Measurements from ENCODE around the gene ZNF473. TPM values are rescaled to one million over a fixed set of nuclear protein-coding genes. Genes with fewer than 3 reads are reported as not detected.
"Not testable (repeated sequence)": the region's sequence is repeated elsewhere in the genome, so short reads cannot be mapped to it uniquely, and the experiment has no call there.

The ZNF473 gene
- polyA plus RNA-seq, 1 donor (not counting 4 experiments of a cell fraction or from before 2014, with no cell fraction given) = 7.7 TPM

DNA sequence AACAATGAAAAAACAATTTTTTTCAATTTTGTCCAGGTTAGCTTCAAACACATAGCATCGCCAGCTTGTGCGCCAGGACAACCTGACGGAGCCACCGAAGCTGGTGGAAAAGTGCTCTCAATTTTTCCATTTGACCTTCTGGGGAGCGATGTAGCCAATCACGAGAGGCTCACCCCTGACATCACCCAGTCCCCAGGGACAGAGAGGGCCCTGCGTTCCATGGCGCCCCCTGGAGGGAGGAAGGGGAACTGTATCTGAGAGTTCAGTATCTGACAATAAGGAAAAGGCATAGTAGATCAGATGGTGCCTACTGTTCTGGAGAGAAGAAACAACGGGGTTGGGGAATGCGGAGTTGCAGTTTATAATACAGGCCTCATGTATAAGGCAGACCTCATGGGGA, 64.9 kb downstream of the ZNF473 start:
- H3K9me1 ChIP-seq (ENCODE audit: control insufficient read depth, extremely low read depth, insufficient read depth, low read length); H2AFZ ChIP-seq (ENCODE audit: control insufficient read depth, low read length); FAIRE-seq; H3K4me3 ChIP-seq (ENCODE audit: control insufficient read depth in 2 of 3, extremely low read depth in 1 of 3, insufficient read depth in 2 of 3, low read depth in 1 of 3, low read length in 3 of 3); H3K36me3 ChIP-seq (ENCODE audit: control insufficient read depth in 2 of 2, extremely low read depth in 1 of 2, insufficient read depth in 2 of 2, low read length in 2 of 2); H3K4me1 ChIP-seq (ENCODE audit: control insufficient read depth, extremely low read depth, insufficient read depth, low read length); H3K4me2 ChIP-seq (ENCODE audit: control insufficient read depth, extremely low read depth, insufficient read depth, low read depth, low read length); H3K9me3 ChIP-seq (ENCODE audit: control insufficient read depth, low read depth, low read length); H3K27ac ChIP-seq (ENCODE audit: control insufficient read depth, insufficient read depth, low read length); DNase-seq (ENCODE audit: low read depth, low spot score); H3K79me2 ChIP-seq (ENCODE audit: control insufficient read depth, insufficient read depth, low read length); H3K27me3 ChIP-seq (ENCODE audit: control insufficient read depth, extremely low read depth, insufficient read depth, low read length); H3K9ac ChIP-seq (ENCODE audit: control insufficient read depth, extremely low read depth, insufficient read depth, low read length); dilution Hi-C loops (cut with MboI; ENCODE audit: extremely low pct_ligation_motif_present, low sequenced_read_pairs); H4K20me1 ChIP-seq (ENCODE audit: control insufficient read depth, extremely low read depth, insufficient read depth, low read length): not testable (repeated sequence)

DNA sequence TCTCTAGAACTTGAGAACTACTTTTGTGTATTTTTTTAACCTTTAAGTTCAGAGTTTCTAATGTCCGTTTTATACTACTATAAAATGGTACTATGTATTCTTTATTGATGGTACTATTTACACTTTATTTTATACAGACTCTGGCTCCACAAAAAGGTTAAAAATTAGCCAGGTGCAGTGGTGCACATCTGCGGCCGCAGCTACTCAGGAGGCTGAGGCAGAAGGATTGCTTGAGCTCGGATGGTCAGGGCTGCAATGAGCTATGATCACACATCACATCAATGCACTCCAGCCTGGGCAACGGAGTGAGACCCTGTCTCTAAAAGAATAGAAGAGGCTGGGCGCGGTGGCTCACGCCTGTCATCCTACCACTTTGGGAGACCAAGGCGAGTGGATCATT, 66.0 kb downstream of the ZNF473 start:
- H3K9ac ChIP-seq (ENCODE audit: control insufficient read depth, extremely low read depth, insufficient read depth, low read length); H3K27ac ChIP-seq (ENCODE audit: control insufficient read depth, insufficient read depth, low read length); H3K4me1 ChIP-seq (ENCODE audit: control insufficient read depth, extremely low read depth, insufficient read depth, low read length); H4K20me1 ChIP-seq (ENCODE audit: control insufficient read depth, extremely low read depth, insufficient read depth, low read length); H3K4me2 ChIP-seq (ENCODE audit: control insufficient read depth, extremely low read depth, insufficient read depth, low read depth, low read length); H3K9me1 ChIP-seq (ENCODE audit: control insufficient read depth, extremely low read depth, insufficient read depth, low read length); H2AFZ ChIP-seq (ENCODE audit: control insufficient read depth, low read length); dilution Hi-C loops (cut with MboI; ENCODE audit: extremely low pct_ligation_motif_present, low sequenced_read_pairs); H3K27me3 ChIP-seq (ENCODE audit: control insufficient read depth, extremely low read depth, insufficient read depth, low read length); DNase-seq (ENCODE audit: low read depth, low spot score); H3K4me3 ChIP-seq (ENCODE audit: control insufficient read depth in 2 of 3, extremely low read depth in 1 of 3, insufficient read depth in 2 of 3, low read depth in 1 of 3, low read length in 3 of 3); H3K9me3 ChIP-seq (ENCODE audit: control insufficient read depth, low read depth, low read length); FAIRE-seq; H3K79me2 ChIP-seq (ENCODE audit: control insufficient read depth, insufficient read depth, low read length); H3K36me3 ChIP-seq (ENCODE audit: control insufficient read depth in 2 of 2, extremely low read depth in 1 of 2, insufficient read depth in 2 of 2, low read length in 2 of 2): not testable (repeated sequence)

DNA sequence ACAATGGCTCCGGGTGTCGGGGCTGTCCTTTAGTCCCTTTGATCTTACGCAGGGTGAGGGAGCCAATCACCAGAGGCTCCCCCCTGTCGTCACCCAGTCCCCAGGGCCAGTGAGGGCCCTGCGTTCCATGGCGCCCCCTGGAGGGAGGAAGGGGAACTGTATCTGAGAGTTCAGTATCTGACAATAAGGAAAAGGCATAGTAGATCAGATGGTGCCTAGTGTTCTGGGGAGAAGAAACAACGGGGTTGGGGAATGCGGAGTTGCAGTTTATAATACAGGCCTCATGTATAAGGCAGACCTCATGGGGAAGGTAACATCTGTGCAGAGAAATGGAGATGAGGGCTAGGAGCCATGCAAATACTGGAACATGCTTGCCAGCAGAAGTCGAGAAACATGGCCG, 66.8 kb downstream of the ZNF473 start:
- H3K4me1 ChIP-seq (ENCODE audit: control insufficient read depth, extremely low read depth, insufficient read depth, low read length); FAIRE-seq; H3K27me3 ChIP-seq (ENCODE audit: control insufficient read depth, extremely low read depth, insufficient read depth, low read length); H3K9ac ChIP-seq (ENCODE audit: control insufficient read depth, extremely low read depth, insufficient read depth, low read length); H3K4me2 ChIP-seq (ENCODE audit: control insufficient read depth, extremely low read depth, insufficient read depth, low read depth, low read length); H3K27ac ChIP-seq (ENCODE audit: control insufficient read depth, insufficient read depth, low read length); DNase-seq (ENCODE audit: low read depth, low spot score); dilution Hi-C loops (cut with MboI; ENCODE audit: extremely low pct_ligation_motif_present, low sequenced_read_pairs); H3K79me2 ChIP-seq (ENCODE audit: control insufficient read depth, insufficient read depth, low read length); H3K9me3 ChIP-seq (ENCODE audit: control insufficient read depth, low read depth, low read length); H4K20me1 ChIP-seq (ENCODE audit: control insufficient read depth, extremely low read depth, insufficient read depth, low read length); H3K4me3 ChIP-seq (ENCODE audit: control insufficient read depth in 2 of 3, extremely low read depth in 1 of 3, insufficient read depth in 2 of 3, low read depth in 1 of 3, low read length in 3 of 3); H2AFZ ChIP-seq (ENCODE audit: control insufficient read depth, low read length); H3K9me1 ChIP-seq (ENCODE audit: control insufficient read depth, extremely low read depth, insufficient read depth, low read length); H3K36me3 ChIP-seq (ENCODE audit: control insufficient read depth in 2 of 2, extremely low read depth in 1 of 2, insufficient read depth in 2 of 2, low read length in 2 of 2): not testable (repeated sequence)

DNA sequence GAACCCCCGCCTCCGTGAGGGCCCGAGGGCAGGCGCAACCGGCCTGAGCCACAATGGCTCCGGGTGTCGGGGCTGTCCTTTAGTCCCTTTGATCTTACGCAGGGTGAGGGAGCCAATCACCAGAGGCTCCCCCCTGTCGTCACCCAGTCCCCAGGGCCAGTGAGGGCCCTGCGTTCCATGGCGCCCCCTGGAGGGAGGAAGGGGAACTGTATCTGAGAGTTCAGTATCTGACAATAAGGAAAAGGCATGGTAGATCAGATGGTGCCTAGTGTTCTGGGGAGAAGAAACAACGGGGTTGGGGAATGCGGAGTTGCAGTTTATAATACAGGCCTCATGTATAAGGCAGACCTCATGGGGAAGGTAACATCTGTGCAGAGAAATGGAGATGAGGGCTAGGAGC, 72.1 kb downstream of the ZNF473 start:
- H3K9me1 ChIP-seq (ENCODE audit: control insufficient read depth, extremely low read depth, insufficient read depth, low read length); H4K20me1 ChIP-seq (ENCODE audit: control insufficient read depth, extremely low read depth, insufficient read depth, low read length); H3K36me3 ChIP-seq (ENCODE audit: control insufficient read depth in 2 of 2, extremely low read depth in 1 of 2, insufficient read depth in 2 of 2, low read length in 2 of 2); H3K27me3 ChIP-seq (ENCODE audit: control insufficient read depth, extremely low read depth, insufficient read depth, low read length); H3K4me1 ChIP-seq (ENCODE audit: control insufficient read depth, extremely low read depth, insufficient read depth, low read length); DNase-seq (ENCODE audit: low read depth, low spot score); H3K9ac ChIP-seq (ENCODE audit: control insufficient read depth, extremely low read depth, insufficient read depth, low read length); FAIRE-seq; H3K27ac ChIP-seq (ENCODE audit: control insufficient read depth, insufficient read depth, low read length); H3K9me3 ChIP-seq (ENCODE audit: control insufficient read depth, low read depth, low read length); H3K79me2 ChIP-seq (ENCODE audit: control insufficient read depth, insufficient read depth, low read length); dilution Hi-C loops (cut with MboI; ENCODE audit: extremely low pct_ligation_motif_present, low sequenced_read_pairs); H3K4me2 ChIP-seq (ENCODE audit: control insufficient read depth, extremely low read depth, insufficient read depth, low read depth, low read length); H2AFZ ChIP-seq (ENCODE audit: control insufficient read depth, low read length); H3K4me3 ChIP-seq (ENCODE audit: control insufficient read depth in 2 of 3, extremely low read depth in 1 of 3, insufficient read depth in 2 of 3, low read depth in 1 of 3, low read length in 3 of 3): not testable (repeated sequence)

DNA sequence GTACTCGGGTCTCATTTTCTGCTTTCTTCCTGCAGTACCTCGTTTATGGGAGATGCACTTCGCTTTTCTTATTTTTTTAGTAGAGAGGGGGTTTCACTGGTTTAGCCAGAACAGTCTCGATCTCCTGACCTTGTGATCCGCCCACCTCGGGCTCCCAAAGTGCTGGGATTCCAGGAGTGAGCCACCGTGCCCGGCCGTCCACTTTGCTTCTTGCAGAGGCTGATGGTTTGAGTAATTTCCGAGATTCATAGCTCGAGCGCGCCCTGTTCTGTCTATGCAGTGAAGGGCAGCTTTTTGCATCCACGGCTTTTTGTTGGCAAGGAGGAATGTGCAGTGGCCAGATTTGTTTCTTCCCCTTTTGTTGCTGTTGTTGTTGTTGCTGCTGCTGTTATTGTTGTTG, 73.1 kb downstream of the ZNF473 start:
- H3K79me2 ChIP-seq (ENCODE audit: control insufficient read depth, insufficient read depth, low read length); H3K9me3 ChIP-seq (ENCODE audit: control insufficient read depth, low read depth, low read length); H3K27me3 ChIP-seq (ENCODE audit: control insufficient read depth, extremely low read depth, insufficient read depth, low read length); H4K20me1 ChIP-seq (ENCODE audit: control insufficient read depth, extremely low read depth, insufficient read depth, low read length); DNase-seq (ENCODE audit: low read depth, low spot score); H3K9me1 ChIP-seq (ENCODE audit: control insufficient read depth, extremely low read depth, insufficient read depth, low read length); H3K4me2 ChIP-seq (ENCODE audit: control insufficient read depth, extremely low read depth, insufficient read depth, low read depth, low read length); H3K36me3 ChIP-seq (ENCODE audit: control insufficient read depth in 2 of 2, extremely low read depth in 1 of 2, insufficient read depth in 2 of 2, low read length in 2 of 2); dilution Hi-C loops (cut with MboI; ENCODE audit: extremely low pct_ligation_motif_present, low sequenced_read_pairs); H3K4me1 ChIP-seq (ENCODE audit: control insufficient read depth, extremely low read depth, insufficient read depth, low read length); H3K27ac ChIP-seq (ENCODE audit: control insufficient read depth, insufficient read depth, low read length); FAIRE-seq; H3K4me3 ChIP-seq (ENCODE audit: control insufficient read depth in 2 of 3, extremely low read depth in 1 of 3, insufficient read depth in 2 of 3, low read depth in 1 of 3, low read length in 3 of 3); H2AFZ ChIP-seq (ENCODE audit: control insufficient read depth, low read length); H3K9ac ChIP-seq (ENCODE audit: control insufficient read depth, extremely low read depth, insufficient read depth, low read length): not testable (repeated sequence)

Data from keratinocyte (primary cell).